WERI-Rb-1 (cell line): Measurements from ENCODE around the gene PPP1R2.
A peak's percentile ranks its signal among the peaks of the same experiment; 100 is the strongest.

ENCODE experiments used
- DNase-seq: peaks from one replicate; pipeline ENCODE4 v3.0.0-alpha.2; 2020
- H3K27ac ChIP-seq: fragments of 250-450 bp; sonication (Bioruptor Pico); 2 replicates; pipeline ENCODE4 v1.5.1; 2020; ENCODE audit warnings: mild to moderate bottlenecking, moderate library complexity
- H3K27me3 ChIP-seq: fragments of 250-450 bp; sonication (Bioruptor Pico); 2 replicates; pipeline ENCODE4 v1.5.1; 2021; ENCODE audit warnings: mild to moderate bottlenecking, low read depth, moderate library complexity; ENCODE audit not compliant: insufficient read depth, severe bottlenecking
- H3K36me3 ChIP-seq: fragments of 250-450 bp; sonication (Bioruptor Pico); 2 replicates; pipeline ENCODE4 v1.5.1; 2020; ENCODE audit warnings: mild to moderate bottlenecking, moderate library complexity
- H3K4me3 ChIP-seq: 2 replicates; pipeline ENCODE4 v1.5.1; 2011; ENCODE audit warnings: low read depth, mild to moderate bottlenecking, control low read depth, low read length
- H3K9me3 ChIP-seq: fragments of 250-450 bp; sonication (Bioruptor Pico); 2 replicates; pipeline ENCODE4 v1.5.1; 2021; ENCODE audit warnings: mild to moderate bottlenecking, moderate library complexity; ENCODE audit not compliant: severe bottlenecking
- TF ChIP-seq, protein P1 (sequence below): IDR thresholded peaks from 2 replicates; pipeline ENCODE4 v1.5.1; 2011; ENCODE audit warnings: low read depth, mild to moderate bottlenecking, control low read depth, inconsistent platforms, low read length

PPP1R2 gene

GRCh38 chr3:195548006-195548405 lies 4.9 kb upstream of the PPP1R2 start:
- no peak overlapping the region for H3K4me3 ChIP-seq
- no peaks in the 10 kb centered on the region for H3K27me3 ChIP-seq
- TF ChIP-seq, protein P1, sequence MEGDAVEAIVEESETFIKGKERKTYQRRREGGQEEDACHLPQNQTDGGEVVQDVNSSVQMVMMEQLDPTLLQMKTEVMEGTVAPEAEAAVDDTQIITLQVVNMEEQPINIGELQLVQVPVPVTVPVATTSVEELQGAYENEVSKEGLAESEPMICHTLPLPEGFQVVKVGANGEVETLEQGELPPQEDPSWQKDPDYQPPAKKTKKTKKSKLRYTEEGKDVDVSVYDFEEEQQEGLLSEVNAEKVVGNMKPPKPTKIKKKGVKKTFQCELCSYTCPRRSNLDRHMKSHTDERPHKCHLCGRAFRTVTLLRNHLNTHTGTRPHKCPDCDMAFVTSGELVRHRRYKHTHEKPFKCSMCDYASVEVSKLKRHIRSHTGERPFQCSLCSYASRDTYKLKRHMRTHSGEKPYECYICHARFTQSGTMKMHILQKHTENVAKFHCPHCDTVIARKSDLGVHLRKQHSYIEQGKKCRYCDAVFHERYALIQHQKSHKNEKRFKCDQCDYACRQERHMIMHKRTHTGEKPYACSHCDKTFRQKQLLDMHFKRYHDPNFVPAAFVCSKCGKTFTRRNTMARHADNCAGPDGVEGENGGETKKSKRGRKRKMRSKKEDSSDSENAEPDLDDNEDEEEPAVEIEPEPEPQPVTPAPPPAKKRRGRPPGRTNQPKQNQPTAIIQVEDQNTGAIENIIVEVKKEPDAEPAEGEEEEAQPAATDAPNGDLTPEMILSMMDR: no peak
- no peaks in the 10 kb centered on the region for H3K9me3 ChIP-seq
- DNase-seq: no peak
- H3K36me3 ChIP-seq: no peaks in the 10 kb centered on the region
- no peak overlapping the region for H3K27ac ChIP-seq

- Histone ChIP-seq H3K27me3 (no peaks in the 10 kb centered on the region), H3K36me3 (no peaks in the 10 kb centered on the region), H3K9me3 (no peaks in the 10 kb centered on the region), H3K4me3 (no peak overlapping the region), H3K27ac (no peak overlapping the region)
- TF ChIP-seq, protein P1: no peak
- no peak for DNase-seq
These were observed 3.0 kb upstream of the PPP1R2 start for GRCh38 chr3:195546130-195546560.

GRCh38 chr3:195544634-195545033 lies 1.5 kb upstream of the PPP1R2 start:
- H3K9me3 ChIP-seq: no peaks in the 10 kb centered on the region
- DNase-seq: no peak
- H3K4me3 ChIP-seq: no peak overlapping the region
- no peak overlapping the region for H3K27ac ChIP-seq
- no peaks in the 10 kb centered on the region for H3K27me3 ChIP-seq
- H3K36me3 ChIP-seq: no peaks in the 10 kb centered on the region
- TF ChIP-seq, protein P1: no peak

DNA sequence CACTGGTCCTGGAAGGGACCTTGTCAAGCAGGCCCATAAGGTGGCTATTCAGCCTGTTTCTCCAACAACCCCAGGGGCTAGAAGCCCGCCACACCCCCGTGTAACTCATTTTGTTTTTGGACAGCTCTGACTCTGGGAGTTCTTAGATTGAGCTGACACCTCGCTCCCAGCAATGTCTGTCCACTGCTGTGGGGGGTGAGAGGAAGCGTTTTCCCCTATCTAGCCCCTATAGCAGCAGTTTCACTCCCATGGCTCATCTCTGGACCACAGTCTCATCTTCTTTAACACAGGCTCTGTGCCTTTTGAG lies 1.1 kb upstream of the PPP1R2 start:
- no peak for DNase-seq
- Histone ChIP-seq H3K36me3 (no peaks in the 10 kb centered on the region), H3K27me3 (no peaks in the 10 kb centered on the region), H3K27ac (no peak overlapping the region), H3K4me3 (no peak overlapping the region), H3K9me3 (no peaks in the 10 kb centered on the region)
- TF ChIP-seq, protein P1: no peak

DNA sequence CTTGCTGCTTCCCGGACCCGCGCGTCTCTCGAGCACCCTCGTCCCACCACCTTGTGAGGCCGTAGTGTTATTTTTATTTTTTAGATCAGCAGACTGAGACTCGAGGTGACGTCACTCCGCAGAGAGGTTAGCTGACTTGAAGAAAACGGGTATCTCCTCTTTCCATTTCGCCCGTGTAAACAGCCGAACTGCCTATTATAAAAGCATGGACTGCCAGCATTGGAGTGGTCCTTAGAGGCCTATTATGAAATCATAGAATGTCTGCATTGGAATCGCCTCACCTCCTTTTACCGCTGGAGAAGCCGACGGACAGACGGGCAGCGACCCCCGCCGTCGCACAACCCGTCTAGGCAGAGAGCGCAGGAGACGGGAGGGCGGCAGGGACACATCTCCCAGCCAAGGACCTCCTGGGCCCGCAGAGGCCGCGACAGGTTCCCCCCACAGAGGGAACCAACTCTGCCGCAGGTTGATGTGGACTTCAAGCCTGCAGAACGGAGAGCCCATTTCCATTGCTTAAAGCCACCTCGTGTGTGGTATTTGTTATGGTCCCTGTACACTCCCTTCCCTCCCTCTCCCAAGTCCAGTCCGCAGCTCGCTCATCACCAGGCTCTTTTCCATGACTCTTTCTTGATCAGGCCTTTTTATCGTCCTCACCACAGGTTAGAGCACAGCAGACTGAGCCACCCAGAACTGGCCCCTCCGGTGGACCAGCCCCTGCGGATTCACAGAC lies 540 bp upstream of the PPP1R2 start:
- peak; percentile 12 for DNase-seq
- peak overlapping the region; percentile 58; the same call in 1 of the 2 replicates for H3K27ac ChIP-seq
- H3K27me3 ChIP-seq: no peaks in the 10 kb centered on the region
- no peaks in the 10 kb centered on the region for H3K36me3 ChIP-seq
- peak overlapping the region; percentile 69 for H3K4me3 ChIP-seq
- H3K9me3 ChIP-seq: no peaks in the 10 kb centered on the region
- TF ChIP-seq, protein P1: no peak

DNA sequence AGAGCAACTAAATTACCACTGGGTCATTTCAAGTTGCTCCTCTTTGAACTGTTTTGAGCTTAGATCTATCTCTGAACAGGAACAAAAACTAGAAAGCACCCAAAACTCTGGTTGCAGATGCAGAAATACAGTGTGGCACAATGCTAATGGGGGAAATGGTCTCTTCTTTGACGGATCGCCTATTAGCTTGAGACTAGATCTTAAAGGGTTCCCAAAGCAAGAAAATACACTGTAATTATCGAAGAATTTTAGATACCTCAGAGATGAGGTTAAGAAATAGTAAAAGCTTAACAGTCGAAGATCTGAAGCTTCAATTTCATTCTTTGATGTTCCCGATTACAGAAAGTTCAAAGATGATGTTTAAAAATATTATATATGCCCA lies 818 bp downstream of the PPP1R2 start:
- Histone ChIP-seq H3K27me3 (no peaks in the 10 kb centered on the region), H3K27ac (no peak overlapping the region), H3K36me3 (no peaks in the 10 kb centered on the region), H3K4me3 (peak overlapping the region; percentile 69), H3K9me3 (no peaks in the 10 kb centered on the region)
- no peak for DNase-seq
- TF ChIP-seq, protein P1: no peak
